Naive thymus-derived CD4-positive, alpha-beta T cell (primary cell): ENCODE results near the gene RPTOR. TPM values are rescaled to one million over a fixed set of nuclear protein-coding genes. Genes with fewer than 3 reads are reported as not detected.
A peak's percentile ranks its signal among the peaks of the same experiment; 100 is the strongest.

ENCODE experiments used
- ATAC-seq: fragments of 150-1000 bp; cut with Tn5 transposase; 2 replicates; pipeline ENCODE4 v1.10.0; 2021; ENCODE audit warnings: mild to moderate bottlenecking, moderate library complexity
- CTCF ChIA-PET: fragments of 350-600 bp; sonication (Branson Sonifier 250); formaldehyde crosslinking; loops from one replicate; lab custom pipeline; 2021; ENCODE audit warnings: antibody characterized with exemption; lab: Charles Lee
- POLR2A ChIA-PET: fragments of 350-600 bp; sonication (Branson Sonifier 250); formaldehyde crosslinking; loops from one replicate; lab custom pipeline; 2021; ENCODE audit warnings: antibody characterized with exemption, inconsistent platforms; lab: Charles Lee
- DNase-seq, 9 donors: peaks; one replicate each; pipeline versions ENCODE4 v3.0.0 to v3.0.0-alpha.2; 2020 to 2022; ENCODE audit warnings: mixed read lengths in 1 of 9
- H3K27ac ChIP-seq: one replicate; pipeline ENCODE4 v1.7.0; 2013; ENCODE audit warnings: mild to moderate bottlenecking, low read depth, low read length, moderate library complexity
- H3K27me3 ChIP-seq, 2 donors: one replicate each; pipeline ENCODE4 v1.7.0; 2013; ENCODE audit warnings: low read length in 2 of 2, mild to moderate bottlenecking in 2 of 2, moderate library complexity in 2 of 2; ENCODE audit not compliant: control insufficient read depth in 2 of 2, insufficient read depth in 2 of 2
- H3K36me3 ChIP-seq, 3 experiments: 1 replicate in 2 of 3; 2 replicates in 1 of 3; pipeline ENCODE4 v1.7.0; 2013; ENCODE audit warnings: low read length in 3 of 3, mild to moderate bottlenecking in 3 of 3, moderate library complexity in 1 of 3; ENCODE audit not compliant: insufficient read depth in 3 of 3, control insufficient read depth in 2 of 3
- H3K4me1 ChIP-seq, 2 donors: one replicate each; pipeline ENCODE4 v1.7.0; 2013; ENCODE audit warnings: low read length in 2 of 2, mild to moderate bottlenecking in 2 of 2, moderate library complexity in 1 of 2; ENCODE audit not compliant: control insufficient read depth in 2 of 2, insufficient read depth in 2 of 2
- H3K4me3 ChIP-seq: 2 replicates; pipeline ENCODE4 v1.7.0; 2013; ENCODE audit warnings: mild to moderate bottlenecking, low read length
- H3K9me3 ChIP-seq, 3 experiments: 1 replicate in 2 of 3; 2 replicates in 1 of 3; pipeline ENCODE4 v1.7.0; 2013; ENCODE audit warnings: low read length in 3 of 3; ENCODE audit not compliant: control insufficient read depth in 2 of 3
- H3K27ac Mint-ChIP-seq, 9 donors: one replicate each; pipeline ENCODE4 v1.8.0; 2020 to 2022; ENCODE audit warnings: mixed read lengths in 9 of 9, mild to moderate bottlenecking in 8 of 9, moderate library complexity in 5 of 9, inconsistent platforms in 2 of 9
- H3K27me3 Mint-ChIP-seq, 5 donors: one replicate each; pipeline ENCODE4 v1.8.0; 2021 to 2022; ENCODE audit warnings: mixed read lengths in 5 of 5, mild to moderate bottlenecking in 1 of 5
- H3K36me3 Mint-ChIP-seq, 5 donors: one replicate each; pipeline ENCODE4 v1.8.0; 2020 to 2022; ENCODE audit warnings: mixed read lengths in 5 of 5, mild to moderate bottlenecking in 3 of 5, inconsistent platforms in 1 of 5
- H3K4me1 Mint-ChIP-seq, 7 donors: one replicate each; pipeline ENCODE4 v1.8.0; 2020 to 2022; ENCODE audit warnings: mixed read lengths in 7 of 7, mild to moderate bottlenecking in 3 of 7, inconsistent platforms in 1 of 7
- H3K4me3 Mint-ChIP-seq, 10 donors: one replicate each; pipeline ENCODE4 v1.8.0; 2020 to 2022; ENCODE audit warnings: mild to moderate bottlenecking in 10 of 10, mixed read lengths in 10 of 10, moderate library complexity in 6 of 10, inconsistent platforms in 2 of 10
- H3K9me3 Mint-ChIP-seq, 11 donors: one replicate each; pipeline ENCODE4 v1.8.0; 2020 to 2022; ENCODE audit warnings: mixed read lengths in 11 of 11, mild to moderate bottlenecking in 4 of 11, inconsistent platforms in 1 of 11, moderate library complexity in 1 of 11
- intact Hi-C, 2 donors: fragments of 100-400 bp; cut with micrococcal nuclease; formaldehyde crosslinking; loops; one replicate each; pipeline ENCODE4 v1.15.1; 2023
- polyA plus RNA-seq, 2 donors: library from polyadenylated mRNA; unstranded; fragments of 300-500 nt; fragmentation: Illumina TruSeq; gene quantifications; one replicate each; pipeline ENCODE4 v1.2.3, GENCODE V29; 2021
- total RNA-seq, 6 experiments: library from RNA in 5 of 6; stranded (reverse) in 5 of 6; gene quantifications; 1 replicate in 5 of 6; 2 replicates in 1 of 6; pipeline ENCODE4 v1.2.3 and lab custom pipeline; 2021 to 2026

Gene RPTOR
- total and polyA plus RNA-seq, 7 experiments from 2014 or later = 10.9 to 89.8 (median 59.9) TPM

DNA sequence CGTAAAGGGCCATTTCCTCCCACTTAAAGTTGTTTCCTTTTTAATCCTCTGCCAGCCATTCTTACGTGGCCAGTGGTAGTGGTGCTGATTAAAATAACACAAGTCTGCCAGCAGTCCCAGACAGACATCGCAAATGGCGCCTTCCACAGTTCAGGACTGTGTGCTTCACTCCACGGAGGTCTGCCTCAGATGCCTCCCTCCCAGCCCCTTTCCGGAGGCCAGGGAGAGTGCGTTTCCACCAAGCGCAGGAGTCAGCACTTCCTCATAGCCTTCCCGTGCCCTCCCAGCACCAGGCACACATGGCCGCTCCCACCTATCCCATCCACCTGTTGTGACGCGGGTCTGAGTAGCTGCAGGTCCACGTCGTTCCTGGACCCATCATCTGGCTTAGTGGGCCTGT, 205.6 kb downstream of the RPTOR start:
- Histone ChIP-seq H3K4me1 (peaks cover 0 to 24% of the 10 kb centered on the region in 2 donors), H3K4me3 (no peak overlapping the region), H3K27ac (peak overlapping the region; percentile 59), H3K27me3 (no peaks in the 10 kb centered on the region), H3K9me3 (no peaks in the 10 kb centered on the region), H3K36me3 (peaks cover 0 to 16% (median 0%) of the 10 kb centered on the region in 3 experiments)
- peaks cover 22 to 81% (median 58%) of the 10 kb centered on the region in 7 donors for H3K4me1 Mint-ChIP-seq
- H3K27ac Mint-ChIP-seq = peak overlapping the region; percentile 79 to 94 (median 91)
- H3K4me3 Mint-ChIP-seq = peak overlapping the region; percentile 23 to 81 (median 58)
- DNase-seq = peak in 2 of 9 donors; percentile 23 to 24
- H3K9me3 Mint-ChIP-seq = peaks cover 0 to 2% (median 0%) of the 10 kb centered on the region in 11 donors
- ChIA-PET POLR2A (interaction anchor here (0.9 to 1.6 kb wide), 3 partner anchors 19 to 88 kb away, joined by 3 to 5 read pairs (median 3); no protein-coding TSS in a partner anchor), CTCF (interaction anchor here (0.6 to 1.6 kb wide), 3 partner anchors 24 to 90 kb away, joined by 3 to 4 read pairs (median 3); no protein-coding TSS in a partner anchor)
- H3K27me3 Mint-ChIP-seq = no peaks in the 10 kb centered on the region
- intact Hi-C loops = no loop called here
- ATAC-seq = peak; percentile 55
- H3K36me3 Mint-ChIP-seq = peaks cover 13 to 35% (median 23%) of the 10 kb centered on the region in 5 donors

DNA sequence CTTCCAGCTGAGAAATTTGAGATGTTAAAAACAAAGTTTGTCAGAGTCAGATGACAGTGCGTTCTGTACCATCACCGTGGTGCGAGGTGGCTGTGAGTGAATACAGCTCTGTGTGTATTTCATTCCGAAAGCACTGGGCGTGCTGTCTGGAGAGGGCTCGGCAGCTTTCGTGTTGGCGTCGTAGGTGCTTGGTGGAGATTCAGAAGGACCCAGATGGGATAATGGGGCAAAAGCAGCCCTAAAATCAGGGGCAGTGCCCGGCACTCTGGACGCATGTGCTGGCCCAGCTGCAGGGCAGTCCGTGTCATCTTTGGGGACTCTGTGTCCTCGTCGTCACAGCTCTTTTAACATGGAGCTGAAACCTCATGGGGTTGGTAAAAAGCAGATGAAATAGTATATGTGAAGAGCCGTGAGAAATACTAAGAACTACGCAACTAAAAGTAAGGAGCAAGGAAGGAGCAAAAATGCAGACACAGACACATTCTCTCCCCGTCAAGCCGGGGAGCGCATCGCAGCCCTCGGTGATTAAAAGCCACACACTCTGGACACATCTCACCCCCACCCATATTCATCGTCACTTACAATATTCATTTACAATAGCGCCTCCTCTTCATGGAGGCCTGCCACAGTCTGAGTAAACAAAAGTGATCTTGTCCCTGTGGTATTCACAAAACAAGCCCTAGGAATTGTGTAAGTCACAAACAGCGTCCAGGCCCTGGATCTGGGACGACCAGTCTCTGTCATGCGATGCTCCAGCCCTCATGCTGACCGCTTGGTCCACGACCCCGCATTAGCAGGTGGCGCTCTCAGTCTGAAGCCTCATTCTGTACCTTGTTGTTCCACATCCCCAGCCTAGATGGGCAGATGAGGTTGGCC, 206.7 kb downstream of the RPTOR start:
- H3K27me3 Mint-ChIP-seq = no peaks in the 10 kb centered on the region
- peaks cover 22 to 80% (median 65%) of the 10 kb centered on the region in 7 donors for H3K4me1 Mint-ChIP-seq
- Histone ChIP-seq H3K27ac (peak overlapping the region; percentile 51), H3K36me3 (peaks cover 0 to 16% (median 0%) of the 10 kb centered on the region in 3 experiments), H3K27me3 (no peaks in the 10 kb centered on the region), H3K9me3 (no peaks in the 10 kb centered on the region), H3K4me3 (no peak overlapping the region), H3K4me1 (peaks cover 0 to 24% of the 10 kb centered on the region in 2 donors)
- H3K27ac Mint-ChIP-seq = peak overlapping the region; percentile 79 to 95 (median 92)
- ChIA-PET POLR2A (interaction anchor here (0.7 to 1.6 kb wide), 8 partner anchors 9 to 89 kb away, joined by 3 to 8 read pairs (median 4); no protein-coding TSS in a partner anchor), CTCF (interaction anchor here (0.6 to 1.6 kb wide), 4 partner anchors 23 to 148 kb away, joined by 3 to 4 read pairs (median 3); no protein-coding TSS in a partner anchor)
- H3K9me3 Mint-ChIP-seq = peaks cover 0 to 2% (median 0%) of the 10 kb centered on the region in 11 donors
- peak overlapping the region; percentile 41 to 80 (median 63) for H3K4me3 Mint-ChIP-seq
- intact Hi-C loops = no loop called here
- no peak for DNase-seq
- H3K36me3 Mint-ChIP-seq = peaks cover 14 to 39% (median 27%) of the 10 kb centered on the region in 5 donors
- ATAC-seq = no peak

DNA sequence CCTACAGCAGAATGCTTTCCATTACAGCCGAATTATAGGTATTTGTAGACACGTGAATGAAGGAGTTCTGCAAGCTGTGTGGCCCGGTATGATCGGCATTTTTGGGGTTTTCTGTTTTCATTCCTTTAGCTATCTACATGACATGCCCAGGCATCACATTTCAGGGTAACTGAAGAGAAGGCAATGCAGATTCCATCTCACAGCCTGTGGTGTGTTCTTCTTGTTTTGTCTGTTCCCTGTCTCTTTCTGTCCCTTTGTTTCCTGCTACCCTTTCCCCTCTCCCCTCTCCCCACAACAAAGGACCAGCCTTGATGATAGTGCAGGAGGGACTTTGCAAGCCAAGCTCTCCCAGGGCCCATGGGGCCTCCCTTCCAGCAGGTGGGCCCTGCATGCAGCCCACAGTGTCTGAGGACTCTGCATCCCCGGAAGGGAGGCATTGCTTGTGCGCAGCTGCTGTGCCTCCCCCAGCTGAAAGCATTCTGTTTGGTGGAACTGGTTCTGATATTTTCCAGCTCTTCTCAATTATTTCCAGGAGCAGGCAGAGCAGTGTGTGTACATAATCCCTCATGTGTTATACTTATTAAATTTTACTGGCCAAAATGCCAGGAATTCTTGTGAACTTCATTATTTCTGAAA, 207.4 kb downstream of the RPTOR start:
- Mint-ChIP-seq H3K4me1 (peaks cover 22 to 79% (median 67%) of the 10 kb centered on the region in 7 donors), H3K9me3 (peaks cover 0 to 2% (median 0%) of the 10 kb centered on the region in 11 donors), H3K27me3 (no peaks in the 10 kb centered on the region), H3K4me3 (peak overlapping the region; percentile 31 to 80 (median 63)), H3K27ac (peak overlapping the region; percentile 79 to 95 (median 92)), H3K36me3 (peaks cover 18 to 42% (median 32%) of the 10 kb centered on the region in 5 donors)
- Histone ChIP-seq H3K36me3 (peaks cover 0 to 16% (median 0%) of the 10 kb centered on the region in 3 experiments), H3K4me1 (peaks cover 0 to 24% of the 10 kb centered on the region in 2 donors), H3K9me3 (no peaks in the 10 kb centered on the region), H3K27ac (peak overlapping the region; percentile 51), H3K4me3 (no peak overlapping the region), H3K27me3 (no peaks in the 10 kb centered on the region)
- intact Hi-C loops = no loop called here
- CTCF ChIA-PET = interaction anchor here (0.7 to 1.6 kb wide), 2 partner anchors 22 to 147 kb away, joined by 3 to 4 read pairs; no protein-coding TSS in a partner anchor
- DNase-seq = no peak
- POLR2A ChIA-PET = interaction anchor here (1.0 to 1.4 kb wide), 7 partner anchors 8 to 39 kb away, joined by 3 to 8 read pairs (median 4); no protein-coding TSS in a partner anchor
- ATAC-seq = peak; percentile 42

DNA sequence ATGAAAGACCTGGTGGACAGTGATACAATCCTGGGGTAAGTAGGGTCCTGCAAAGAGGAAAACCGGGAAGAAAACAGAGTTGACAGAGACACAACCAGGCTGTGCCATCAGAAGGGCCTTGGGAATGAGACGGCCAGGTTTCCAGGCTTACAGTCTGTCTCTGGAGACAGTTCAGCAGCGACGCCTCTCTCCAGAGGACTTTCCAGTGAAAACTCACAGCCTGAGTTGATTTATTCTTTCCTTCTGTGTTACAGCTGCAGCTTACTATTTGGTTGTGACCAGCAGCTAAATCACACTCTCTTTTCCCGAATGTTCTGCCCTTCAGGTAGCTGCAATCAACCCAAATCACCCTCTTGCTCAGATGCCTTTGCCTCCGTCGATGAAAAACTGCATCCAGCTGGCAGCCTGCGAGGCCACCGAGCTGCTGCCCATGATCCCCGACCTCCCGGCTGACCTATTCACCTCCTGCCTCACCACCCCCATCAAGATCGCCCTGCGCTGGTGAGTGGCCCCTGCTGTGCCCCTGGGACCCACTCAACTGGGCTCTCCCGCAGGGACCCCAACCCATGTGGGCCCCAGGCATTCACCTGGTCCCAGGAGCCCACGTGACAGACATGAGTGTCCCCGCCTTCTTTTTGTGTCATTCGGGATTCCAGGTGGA, 209.2 kb downstream of the RPTOR start:
- Histone ChIP-seq H3K27ac (no peak overlapping the region), H3K27me3 (no peaks in the 10 kb centered on the region), H3K4me3 (no peak overlapping the region), H3K36me3 (peaks cover 0 to 16% (median 0%) of the 10 kb centered on the region in 3 experiments), H3K4me1 (peaks cover 5 to 31% of the 10 kb centered on the region in 2 donors), H3K9me3 (no peaks in the 10 kb centered on the region)
- CTCF ChIA-PET = interaction anchor here (0.6 to 1.3 kb wide), 2 partner anchors 11 to 20 kb away, joined by 3 read pairs; no protein-coding TSS in a partner anchor
- no peak for DNase-seq
- peak overlapping the region; percentile 22 to 90 (median 81) for H3K27ac Mint-ChIP-seq
- H3K36me3 Mint-ChIP-seq = peaks cover 12 to 48% (median 26%) of the 10 kb centered on the region in 5 donors
- peaks cover 31 to 83% (median 75%) of the 10 kb centered on the region in 7 donors for H3K4me1 Mint-ChIP-seq
- H3K4me3 Mint-ChIP-seq = peak overlapping the region in 3 of 10 donors; percentile 1 to 35 (median 7)
- H3K27me3 Mint-ChIP-seq = no peaks in the 10 kb centered on the region
- intact Hi-C loops = no loop called here
- H3K9me3 Mint-ChIP-seq = peaks cover 0 to 4% (median 0%) of the 10 kb centered on the region in 11 donors
- ATAC-seq = no peak
- POLR2A ChIA-PET = interaction anchor here (1.0 to 1.3 kb wide), 2 partner anchors 10 to 27 kb away, joined by 4 to 7 read pairs; no protein-coding TSS in a partner anchor

DNA sequence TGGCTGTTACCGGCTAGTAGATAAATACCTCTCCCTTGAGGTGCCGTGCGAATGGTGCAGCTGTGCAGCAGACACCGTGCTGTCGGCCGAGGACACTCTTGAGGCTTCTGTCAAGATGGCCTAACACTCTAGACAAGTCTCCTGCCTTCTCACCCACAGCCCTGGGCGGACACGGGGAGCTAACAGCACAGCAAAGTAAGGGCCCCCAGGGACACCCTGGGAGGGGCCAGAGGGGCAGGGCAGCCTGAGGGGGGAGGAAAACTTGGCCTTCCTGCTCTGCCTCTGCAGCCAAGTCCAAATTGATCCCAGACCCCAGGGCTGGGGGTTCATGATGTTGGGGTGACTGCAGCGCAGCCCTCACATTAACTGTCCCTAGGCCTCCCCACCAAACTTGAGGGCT, 210.2 kb downstream of the RPTOR start:
- H3K4me1 Mint-ChIP-seq = peaks cover 39 to 87% (median 84%) of the 10 kb centered on the region in 7 donors
- CTCF ChIA-PET = interaction anchor here (1.3 kb wide), 1 partner anchor 19 kb away, joined by 3 read pairs; no protein-coding TSS in a partner anchor
- peaks cover 0 to 16% (median 0%) of the 10 kb centered on the region in 3 experiments for H3K36me3 ChIP-seq
- POLR2A ChIA-PET = interaction anchor here (1.0 to 1.3 kb wide), 3 partner anchors 9 to 94 kb away, joined by 4 to 7 read pairs (median 4); no protein-coding TSS in a partner anchor
- no peak for DNase-seq
- no peaks in the 10 kb centered on the region for H3K9me3 ChIP-seq
- ATAC-seq = no peak
- no peaks in the 10 kb centered on the region for H3K27me3 Mint-ChIP-seq
- H3K27ac Mint-ChIP-seq = peak overlapping the region in 8 of 9 donors; percentile 49 to 90 (median 80)
- no peak overlapping the region for H3K27ac ChIP-seq
- intact Hi-C loops = loop anchor here in 1 of 2 donors (5.0 kb wide), 1 partner anchor 37 kb away; no protein-coding TSS in a partner anchor
- H3K4me3 ChIP-seq = no peak overlapping the region
- H3K4me3 Mint-ChIP-seq = no peak overlapping the region
- H3K4me1 ChIP-seq = peaks cover 11 to 41% of the 10 kb centered on the region in 2 donors
- no peaks in the 10 kb centered on the region for H3K27me3 ChIP-seq
- H3K36me3 Mint-ChIP-seq = peaks cover 12 to 54% (median 26%) of the 10 kb centered on the region in 5 donors
- H3K9me3 Mint-ChIP-seq = peaks cover 0 to 4% (median 0%) of the 10 kb centered on the region in 11 donors
